Vagina (tissue), 2 donors: ENCODE measurements around the gene GPR50. TPM values are rescaled to one million over a fixed set of nuclear protein-coding genes. Genes with fewer than 3 reads are reported as not detected.

ENCODE experiments used
- DNase-seq, 2 donors: peaks; one replicate each; pipeline ENCODE4 v3.0.0-alpha.2; 2017; ENCODE audit errors: extremely low spot score in 2 of 2
- H3K27ac ChIP-seq: fragments of 200-600 bp; sonication (generic); one replicate; pipeline ENCODE4 v1.5.1; 2019
- H3K27me3 ChIP-seq: fragments of 200-600 bp; sonication (generic); one replicate; pipeline ENCODE4 v1.5.1; 2019
- H3K36me3 ChIP-seq, 2 donors: fragments of 200-600 bp; sonication (generic); one replicate each; pipeline ENCODE4 v1.5.1; 2017 to 2019
- H3K4me1 ChIP-seq: fragments of 200-600 bp; sonication (generic); one replicate; pipeline ENCODE4 v1.5.1; 2019
- H3K4me3 ChIP-seq, 2 donors: fragments of 200-600 bp; sonication (generic); 1 replicate in 1 of 2; 2 replicates in 1 of 2; pipeline ENCODE4 v1.5.1; 2016 to 2019
- H3K9me3 ChIP-seq: fragments of 200-600 bp; sonication (generic); one replicate; pipeline ENCODE4 v1.5.1; 2019
- CTCF ChIP-seq, 3 experiments: fragments of 450-650 bp in 2 of 3; fragments of 200-600 bp in 1 of 3; sonication (generic) in 1 of 3; IDR thresholded peaks; one replicate each; pipeline ENCODE4 v1.5.1; 2017 to 2019; ENCODE audit warnings: antibody characterized with exemption in 3 of 3, mild to moderate bottlenecking in 2 of 3, moderate library complexity in 2 of 3
- POLR2A ChIP-seq, 2 donors: fragments of 450-650 bp; IDR thresholded peaks; one replicate each; pipeline ENCODE4 v1.6.1; 2017; ENCODE audit warnings: antibody characterized with exemption in 2 of 2, mild to moderate bottlenecking in 2 of 2, moderate library complexity in 2 of 2
- POLR2AphosphoS5 ChIP-seq, 2 donors: sonication (generic); formaldehyde crosslinking; IDR thresholded peaks; one replicate each; pipeline ENCODE4 v1.9.0; 2017; ENCODE audit warnings: antibody characterized with exemption in 2 of 2, mild to moderate bottlenecking in 2 of 2, low read depth in 1 of 2; ENCODE audit not compliant: insufficient read depth in 1 of 2
- intact Hi-C: fragments of 100-400 bp; cut with DNase I; formaldehyde crosslinking; loops from one replicate; pipeline ENCODE4 v1.15.1; 2023
- total RNA-seq: library from RNA; depleted of rRNA; stranded (reverse); fragments of >200 nt; gene quantifications from one replicate; pipeline ENCODE4 v1.2.3, GENCODE V29; 2016

GPR50 gene
- total RNA-seq, 1 donor from 2014 or later = not detected

GRCh38 chrX:151175283-151176062 is 911 bp upstream of the GPR50 start:
- Histone ChIP-seq H3K27me3 (no peaks in the 10 kb centered on the region), H3K36me3 (no peaks in the 10 kb centered on the region), H3K4me1 (no peaks in the 10 kb centered on the region), H3K9me3 (no peaks in the 10 kb centered on the region), H3K4me3 (no peak overlapping the region), H3K27ac (no peak overlapping the region)
- intact Hi-C loops = no loop called here
- TF ChIP-seq CTCF (IDR thresholded peaks at IDR 0.05) (no peak), POLR2A (IDR thresholded peaks at IDR 0.05) (no peak), POLR2AphosphoS5 (IDR thresholded peaks at IDR 0.05; ENCODE audit: insufficient read depth in 1 of 2, low read depth in 1 of 2) (no peak)
- no peak for DNase-seq

- H3K4me3 ChIP-seq = peak overlapping the region in 1 of 2 donors; percentile 15
- no peaks in the 10 kb centered on the region for H3K36me3 ChIP-seq
- H3K4me1 ChIP-seq = no peaks in the 10 kb centered on the region
- intact Hi-C loops = no loop called here
- H3K27me3 ChIP-seq = no peaks in the 10 kb centered on the region
- H3K9me3 ChIP-seq = no peaks in the 10 kb centered on the region
- DNase-seq = no peak
- H3K27ac ChIP-seq = no peak overlapping the region
- TF ChIP-seq CTCF (IDR thresholded peaks at IDR 0.05) (no peak), POLR2AphosphoS5 (IDR thresholded peaks at IDR 0.05; ENCODE audit: insufficient read depth in 1 of 2, low read depth in 1 of 2) (no peak), POLR2A (IDR thresholded peaks at IDR 0.05) (no peak)
These were observed 1.0 kb downstream of the GPR50 start for GRCh38 chrX:151177141-151178027.

GRCh38 chrX:151178746-151179145 is 2.4 kb downstream of the GPR50 start:
- Histone ChIP-seq H3K36me3 (no peaks in the 10 kb centered on the region), H3K27me3 (no peaks in the 10 kb centered on the region), H3K4me1 (no peaks in the 10 kb centered on the region), H3K9me3 (no peaks in the 10 kb centered on the region), H3K4me3 (no peak overlapping the region), H3K27ac (no peak overlapping the region)
- DNase-seq = no peak
- intact Hi-C loops = no loop called here
- TF ChIP-seq POLR2AphosphoS5 (IDR thresholded peaks at IDR 0.05; ENCODE audit: insufficient read depth in 1 of 2, low read depth in 1 of 2) = no peak
- TF ChIP-seq CTCF (IDR thresholded peaks at IDR 0.05) = no peak
- TF ChIP-seq POLR2A (IDR thresholded peaks at IDR 0.05) = no peak

GRCh38 chrX:151180400-151180799 is 4.0 kb downstream of the GPR50 start:
- Histone ChIP-seq H3K4me1 (no peaks in the 10 kb centered on the region), H3K27me3 (no peaks in the 10 kb centered on the region), H3K4me3 (no peak overlapping the region), H3K36me3 (no peaks in the 10 kb centered on the region), H3K9me3 (no peaks in the 10 kb centered on the region), H3K27ac (no peak overlapping the region)
- no peak for DNase-seq
- intact Hi-C loops = no loop called here
- TF ChIP-seq POLR2AphosphoS5 (IDR thresholded peaks at IDR 0.05; ENCODE audit: insufficient read depth in 1 of 2, low read depth in 1 of 2) (no peak), CTCF (IDR thresholded peaks at IDR 0.05) (no peak), POLR2A (IDR thresholded peaks at IDR 0.05) (no peak)
